HepG2 (cell line): ENCODE results near the gene USP5. TPM values are rescaled to one million over a fixed set of nuclear protein-coding genes. Genes with fewer than 3 reads are reported as not detected.
"Not testable (repeated sequence)": the region's sequence is repeated elsewhere in the genome, so short reads cannot be mapped to it uniquely, and the experiment has no call there.

Experiments used
- ATAC-seq: fragments of 200-7000 bp; cut with Tn5 transposase; 3 replicates; pipeline ENCODE4 v1.9.1; 2020; ENCODE audit warnings: mild to moderate bottlenecking, moderate library complexity
- BruUV-seq: library from RNA; stranded (reverse); fragments of 400-500 nt; replicated peaks from 2 replicates; lab custom pipeline; 2021; lab: Mats Ljungman, UMichigan
- CTCF ChIA-PET: fragments of 300-600 bp; formaldehyde crosslinking; extraction: SDS; loops from one replicate; lab custom pipeline; 2021; ENCODE audit warnings: low total read pairs, inconsistent platforms, low intra/inter-chr PET ratio; lab: Yijun Ruan, JAX
- POLR2A ChIA-PET: fragments of 350-600 bp; sonication (Branson Sonifier 250); formaldehyde crosslinking; loops from one replicate; lab custom pipeline; 2020; ENCODE audit warnings: antibody characterized with exemption, inconsistent platforms; lab: Yijun Ruan, JAX
- DNase-seq: peaks from one replicate; pipeline ENCODE4 v3.0.0-alpha.2; 2015; ENCODE audit warnings: low spot score
- FAIRE-seq: peaks from 3 replicates; lab custom pipeline; 2011; peaks lifted over from hg19 to GRCh38; lab: Jason Lieb, UNC
- H2AFZ ChIP-seq: one replicate; pipeline ENCODE4 v1.6.1; 2011; ENCODE audit warnings: low read length, inconsistent platforms
- H3K27ac ChIP-seq: fragments of 300-600 bp; 3 replicates; pipeline ENCODE4 v1.8.0; 2011; ENCODE audit warnings: mixed run types, mild to moderate bottlenecking, mixed read lengths, low read length, inconsistent platforms; ENCODE audit not compliant: insufficient read depth; ENCODE audit errors: extremely low read length
- H3K27me3 ChIP-seq, 2 experiments: fragments of 200-600 bp in 1 of 2; 2 replicates in 1 of 2; 3 replicates in 1 of 2; pipeline versions ENCODE4 v1.6.0 to v1.8.0; 2011; ENCODE audit warnings: low read length in 2 of 2, mild to moderate bottlenecking in 2 of 2, moderate library complexity in 2 of 2, inconsistent platforms in 1 of 2; ENCODE audit not compliant: insufficient read depth in 2 of 2, control insufficient read depth in 1 of 2
- H3K36me3 ChIP-seq, 2 experiments: fragments of 200-600 bp in 1 of 2; replicated peaks in 1 of 2; 2 replicates in 1 of 2; 3 replicates in 1 of 2; pipeline versions ENCODE4 v1.5.1 to v1.8.0; 2011; ENCODE audit warnings: low read length in 2 of 2, inconsistent platforms in 1 of 2; ENCODE audit not compliant: insufficient read depth in 2 of 2, control insufficient read depth in 1 of 2
- H3K4me1 ChIP-seq: 2 replicates; pipeline ENCODE4 v1.5.1; 2012; ENCODE audit warnings: low read length, inconsistent platforms; ENCODE audit not compliant: insufficient read depth
- H3K4me2 ChIP-seq: 2 replicates; pipeline ENCODE4 v1.6.0; 2011; ENCODE audit warnings: low read depth, low read length, inconsistent platforms
- H3K4me3 ChIP-seq, 3 experiments: fragments of 200-600 bp in 1 of 3; sonication (generic), shearing (Covaris generic) in 1 of 3; replicated peaks in 1 of 3; 2 replicates each; pipeline ENCODE4 v1.5.1; 2011 to 2016; ENCODE audit warnings: low read length in 3 of 3, inconsistent platforms in 2 of 3, low read depth in 2 of 3, mild to moderate bottlenecking in 2 of 3, control low read depth in 1 of 3, mixed read lengths in 1 of 3; ENCODE audit not compliant: insufficient read depth in 1 of 3
- H3K79me2 ChIP-seq: one replicate; pipeline ENCODE4 v1.6.1; 2011; ENCODE audit warnings: low read length, inconsistent platforms; ENCODE audit not compliant: insufficient read depth
- H3K9ac ChIP-seq: 2 replicates; pipeline ENCODE4 v1.6.0; 2011; ENCODE audit warnings: mild to moderate bottlenecking, low read depth, low read length, inconsistent platforms; ENCODE audit not compliant: insufficient read depth
- H3K9me3 ChIP-seq: 2 replicates; pipeline ENCODE4 v1.5.1; 2012; ENCODE audit warnings: mild to moderate bottlenecking, low read length
- H4K20me1 ChIP-seq: 2 replicates; pipeline ENCODE4 v1.6.0; 2011; ENCODE audit warnings: inconsistent platforms, mild to moderate bottlenecking, low read length, moderate library complexity; ENCODE audit not compliant: insufficient read depth
- POLR2A ChIP-seq, 2 experiments: IDR thresholded peaks; 2 replicates each; pipeline ENCODE4 v1.6.1; 2011; ENCODE audit warnings: low read depth in 2 of 2, low read length in 2 of 2, mild to moderate bottlenecking in 1 of 2, moderate library complexity in 1 of 2; ENCODE audit not compliant: insufficient read depth in 1 of 2
- ZFP82 ChIP-seq: sonication (generic); formaldehyde crosslinking; IDR thresholded peaks from 2 replicates; pipeline ENCODE4 v1.5.1; 2020; ENCODE audit warnings: mild to moderate bottlenecking, missing genetic modification reagents, borderline replicate concordance
- WGBS: methylation state at CpG from one replicate; pipeline ENCODE4 v1.1.6; 2017; ENCODE audit warnings: low lambda C conversion rate; 5-methylcytosine and 5-hydroxymethylcytosine counted together
- in situ Hi-C: cut with HindIII; loops from 2 replicates; pipeline ENCODE4 v1.10.0; 2017; ENCODE audit warnings: low pct_unique_long_range_greater_than_20kb; ENCODE audit not compliant: extremely low pct_ligation_motif_present
- intact Hi-C: fragments of 100-400 bp; cut with micrococcal nuclease; formaldehyde crosslinking; loops from one replicate; pipeline ENCODE4 v1.10.0; 2022; ENCODE audit not compliant: unreplicated experiment
- polyA plus RNA-seq, 8 experiments: library from polyadenylated mRNA; depleted of rRNA in 3 of 8; stranded (reverse) in 7 of 8; unstranded in 1 of 8; fragments of >200 nt; fragmentation: Illumina TruSeq in 4 of 8; extraction: Trizol in 4 of 8; gene quantifications; 2 replicates each; pipeline versions ENCODE4 v1.2.1 to v1.2.3, GENCODE V29; 2011 to 2016; ENCODE audit warnings: low read depth in 4 of 8, missing spikeins in 1 of 8, mixed read lengths in 1 of 8; ENCODE audit not compliant: insufficient read depth in 1 of 8
- total RNA-seq, 5 experiments: library from RNA; depleted of rRNA; stranded (reverse); fragments of >200 nt; fragmentation: Illumina TruSeq; extraction: Trizol; gene quantifications; 2 replicates each; pipeline ENCODE4 v1.2.3, GENCODE V29; 2016; ENCODE audit warnings: low read depth in 1 of 5

Gene USP5
- total and polyA plus RNA-seq, 2 of the 13 experiments (the other 11 are each of a cell fraction or from before 2014, with no cell fraction given), result 39.6 to 56.0 TPM

GRCh38 chr12:6905414-6906040, 53.6 kb downstream of the USP5 start:
- WGBS, result 57% methylated on average over 5 of the region's 5 CpGs
- CTCF ChIA-PET, result no interaction called here

DNA sequence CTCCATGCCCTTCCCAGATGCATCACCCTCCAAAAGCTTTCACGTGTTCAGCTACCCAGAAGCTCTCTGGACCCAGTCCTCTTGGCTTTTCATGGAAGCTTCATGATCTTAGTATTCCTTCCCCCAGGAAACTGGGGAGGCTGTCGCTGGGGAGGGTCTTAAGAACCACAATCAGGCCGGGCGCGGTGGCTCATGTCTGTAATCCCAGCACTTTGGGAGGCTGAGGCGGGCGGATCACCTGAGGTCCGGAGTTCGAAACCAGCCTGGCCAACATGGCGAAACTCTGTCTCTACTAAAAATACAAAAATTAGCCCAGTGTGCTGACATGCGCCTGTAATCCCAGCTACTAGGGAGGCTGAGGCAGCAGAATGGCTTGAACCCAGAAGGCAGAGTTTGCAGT, 56.2 kb downstream of the USP5 start:
- POLR2A ChIA-PET, result interaction anchor here (1.4 kb wide), 1 partner anchor 40 kb away, joined by 3 read pairs; no protein-coding TSS in a partner anchor
- H3K79me2 ChIP-seq, H3K9me3 ChIP-seq, H3K27me3 ChIP-seq, H2AFZ ChIP-seq, H3K27ac ChIP-seq, H3K4me3 ChIP-seq, DNase-seq, H4K20me1 ChIP-seq, CTCF ChIA-PET, ATAC-seq, FAIRE-seq, in situ Hi-C loops, H3K36me3 ChIP-seq, intact Hi-C loops, H3K4me2 ChIP-seq, H3K9ac ChIP-seq, BruUV-seq: not testable (repeated sequence)
- WGBS, result 95% methylated on average over 11 of the region's 11 CpGs
- peaks cover 49% of the 10 kb centered on the region for H3K4me1 ChIP-seq

More at GRCh38 chr12:6905414-6906040, 53.6 kb downstream of the USP5 start:
- DNase-seq (no peak), FAIRE-seq (no peak), ATAC-seq (no peak)
- no peaks in the 10 kb centered on the region for H3K9me3 ChIP-seq
- peak overlapping the region; percentile 96 for H3K4me2 ChIP-seq
- H3K36me3 ChIP-seq, result no peaks in the 10 kb centered on the region
- no peak for TF ChIP-seq ZFP82 (CRISPR knock-in tag)
- TF ChIP-seq POLR2A (IDR thresholded peaks at IDR 0.05; ENCODE audit: insufficient read depth in 1 of 2, low read depth in 2 of 2, low read length in 2 of 2), result 0 out of 4 replicates have a peak, but pooled peaks of 1 of the 2 experiments have one; percentile 1
- peak overlapping the region; percentile 81 for H3K9ac ChIP-seq
- no peaks in the 10 kb centered on the region for H4K20me1 ChIP-seq
- intact Hi-C loops, result no loop called here
- POLR2A ChIA-PET, result interaction anchor here (0.9 to 2.2 kb wide), 6 partner anchors 8 to 202 kb away, joined by 3 to 10 read pairs (median 5); partner anchors contain the start of genes ENO2, SPSB2, TPI1 and USP5
- peak overlapping the region; percentile 69 for H3K27ac ChIP-seq
- peaks cover 50% of the 10 kb centered on the region for H3K4me1 ChIP-seq
- in situ Hi-C loops, result no loop called here
- no peaks in the 10 kb centered on the region for H3K79me2 ChIP-seq
- no peaks in the 10 kb centered on the region for H3K27me3 ChIP-seq
- peak overlapping the region; percentile 78 to 88 (median 83); a peak in 4 of 6 replicates for H3K4me3 ChIP-seq
- no TSS peak for BruUV-seq
- H2AFZ ChIP-seq, result no peak overlapping the region
